WTC11 (cell line): ENCODE measurements around the gene UHRF1. TPM values are rescaled to one million over a fixed set of nuclear protein-coding genes. Genes with fewer than 3 reads are reported as not detected.

Experiments
- microRNA-seq: library from miRNA; unstranded; fragments of <30 nt; microRNA quantifications from one replicate; pipeline ENCODE4 v1.2.0, GENCODE V29; 2022; ENCODE audit warnings: borderline number of aligned reads
- total RNA-seq: library from RNA; stranded (reverse); gene quantifications from 3 replicates; pipeline ENCODE4 v1.2.3, GENCODE V29; 2021

The UHRF1 gene
- total RNA-seq, 1 experiment from 2014 or later = 42.5 TPM

Small RNA genes within 50 kb of the gene (microRNA-seq; reads per million reads assigned to microRNA genes)
- gene MIR4747 = not detected

Other genes starting within 250 kb of the UHRF1 start
- gene MYDGF, start 239.2 kb upstream of the UHRF1 start, total RNA-seq = 54.2 to 59.1 TPM (median 58.2 TPM) in 3 replicates
- 36.0 to 52.9 TPM (median 38.3 TPM) in 3 replicates for gene DPP9, start 185.7 kb upstream of the UHRF1 start, total RNA-seq
- 15.7 to 16.1 TPM (median 15.8 TPM) in 3 replicates for gene FEM1A, start 117.8 kb upstream of the UHRF1 start, total RNA-seq
- 0.61 to 1.4 TPM (median 1.2 TPM) in 3 replicates for gene TICAM1, start 77.8 kb upstream of the UHRF1 start, total RNA-seq
- gene PLIN3, start 41.8 kb upstream of the UHRF1 start, total RNA-seq = 61.3 to 72.1 TPM (median 71.2 TPM) in 3 replicates
- gene ARRDC5, start 6.6 kb upstream of the UHRF1 start, total RNA-seq = not detected in 3 replicates
- gene KDM4B, start 59.6 kb downstream of the UHRF1 start, total RNA-seq = 43.2 to 56.0 TPM (median 53.1 TPM) in 3 replicates